GM19324 (cell line): ENCODE data around the gene AWAT2.

ENCODE experiments used
- ATAC-seq: cut with Tn5 transposase; IDR thresholded peaks from one replicate; pipeline ENCODE4 v1.9.1; 2021; ENCODE audit warnings: mild to moderate bottlenecking, moderate library complexity; ENCODE audit not compliant: unreplicated experiment, low FRiP score

Gene AWAT2, protein sequence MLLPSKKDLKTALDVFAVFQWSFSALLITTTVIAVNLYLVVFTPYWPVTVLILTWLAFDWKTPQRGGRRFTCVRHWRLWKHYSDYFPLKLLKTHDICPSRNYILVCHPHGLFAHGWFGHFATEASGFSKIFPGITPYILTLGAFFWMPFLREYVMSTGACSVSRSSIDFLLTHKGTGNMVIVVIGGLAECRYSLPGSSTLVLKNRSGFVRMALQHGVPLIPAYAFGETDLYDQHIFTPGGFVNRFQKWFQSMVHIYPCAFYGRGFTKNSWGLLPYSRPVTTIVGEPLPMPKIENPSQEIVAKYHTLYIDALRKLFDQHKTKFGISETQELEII

DNA sequence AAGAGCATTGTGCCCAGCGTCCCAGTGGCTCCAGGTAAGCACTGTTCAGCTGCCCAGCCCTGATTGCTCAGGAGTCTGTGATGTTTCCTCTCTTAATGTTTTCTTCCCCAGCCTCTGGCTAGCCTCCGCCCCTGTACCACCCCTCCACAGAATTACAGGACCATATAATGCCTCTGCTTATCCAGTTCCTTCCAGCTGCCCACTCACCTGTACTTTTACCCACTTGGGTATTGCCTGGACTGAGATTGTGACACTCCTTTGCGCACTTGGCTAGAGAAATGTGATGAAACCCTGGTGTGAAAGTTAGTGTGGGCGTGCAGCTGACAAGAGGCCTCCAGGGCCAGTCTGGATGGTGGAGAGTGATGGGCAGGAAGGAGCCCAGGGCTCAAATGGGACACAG lies at the start of gene AWAT2:
AWAT2 (minus strand) TSS at position 14 of the 400 bp plus-strand sequence; CDS start at position 8, 6 bp downstream.
- no peak for ATAC-seq

DNA sequence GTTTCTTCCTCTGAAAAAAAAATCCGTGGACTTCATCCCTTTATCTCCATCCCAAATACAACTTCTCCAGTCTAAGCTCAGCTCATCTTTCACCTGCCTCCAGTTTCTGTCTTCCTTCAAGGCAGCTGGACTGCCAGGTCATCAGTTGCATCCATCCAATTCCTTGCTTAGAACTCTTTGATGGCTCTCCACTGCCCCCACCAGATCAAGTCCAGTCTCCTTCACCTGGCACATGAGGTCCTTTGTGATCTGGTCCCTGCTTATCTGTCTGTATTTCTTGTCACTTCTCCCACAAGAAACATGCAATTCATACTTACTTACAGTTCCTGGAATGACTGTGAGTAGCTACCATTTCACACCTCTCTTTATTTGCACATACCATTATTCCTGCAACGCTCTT lies 46.3 kb upstream of the AWAT2 start:
- no peak for ATAC-seq

GRCh38 chrX:70092247-70092646 lies 42.5 kb upstream of the AWAT2 start:
- ATAC-seq, result no peak

GRCh38 chrX:70089604-70090297 lies 40.0 kb upstream of the AWAT2 start:
- ATAC-seq, result no peak

DNA sequence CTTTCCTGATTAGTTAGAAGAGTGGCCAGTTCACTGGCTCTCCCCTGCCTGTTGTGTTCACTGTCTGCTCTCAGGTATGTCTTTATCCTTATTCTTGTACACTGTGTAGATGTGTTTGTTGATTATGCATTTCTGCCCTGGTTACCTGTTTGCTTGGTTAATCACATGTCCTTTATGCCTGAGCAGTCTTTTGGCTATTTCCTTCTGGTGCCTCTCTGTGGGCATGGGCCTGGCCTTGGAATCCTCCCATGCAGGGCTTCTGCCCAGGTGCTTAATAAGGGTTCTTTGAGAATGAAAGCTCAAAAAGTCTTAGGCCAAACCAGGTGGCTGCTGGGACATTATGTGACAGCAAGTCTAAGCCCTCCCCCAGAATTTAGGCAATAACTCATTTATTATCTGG lies 39.0 kb upstream of the AWAT2 start:
- no peak for ATAC-seq

DNA sequence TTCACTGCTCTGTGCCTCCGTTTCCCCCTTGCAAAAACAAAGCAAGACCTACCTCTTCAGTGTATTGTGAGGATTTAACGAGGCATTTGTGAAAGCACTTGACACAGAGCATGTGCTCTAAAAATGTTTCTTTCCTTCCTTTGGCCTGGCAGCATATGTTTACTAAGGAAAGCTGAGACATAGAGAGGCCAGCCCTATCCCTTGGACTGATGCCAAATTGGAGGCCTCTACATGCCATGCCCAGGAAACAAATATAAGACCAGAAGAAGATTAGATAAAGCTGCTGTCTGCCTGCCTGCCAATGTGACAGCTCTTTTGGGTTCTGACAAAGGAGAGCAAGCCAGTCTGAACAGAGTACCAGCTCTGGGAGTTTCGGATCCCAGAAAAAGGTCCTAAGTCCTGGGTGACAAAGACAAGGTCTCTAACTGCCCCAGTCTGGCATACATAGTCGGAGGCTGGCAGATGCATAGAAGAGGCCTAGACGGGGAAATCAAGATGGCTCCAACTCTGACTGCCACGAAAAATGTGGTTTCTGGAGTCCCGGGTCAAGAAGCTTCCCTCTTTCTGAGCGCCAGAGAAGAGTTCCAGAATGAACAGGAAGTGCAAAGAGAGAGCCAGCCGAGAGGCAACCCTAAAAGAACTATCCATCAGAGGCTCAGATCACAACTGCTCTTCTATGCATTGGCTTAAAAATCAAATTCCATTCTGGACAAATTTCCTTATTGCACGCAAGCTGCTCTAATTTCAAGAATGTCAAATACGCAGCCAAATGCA lies 38.3 kb upstream of the AWAT2 start:
- ATAC-seq, result no peak

- ATAC-seq, result no peak
Observed at GRCh38 chrX:70084592-70085240, 35.0 kb upstream of the AWAT2 start.

- ATAC-seq, result no peak
Observed at GRCh38 chrX:70082723-70083122, 33.0 kb upstream of the AWAT2 start.

DNA sequence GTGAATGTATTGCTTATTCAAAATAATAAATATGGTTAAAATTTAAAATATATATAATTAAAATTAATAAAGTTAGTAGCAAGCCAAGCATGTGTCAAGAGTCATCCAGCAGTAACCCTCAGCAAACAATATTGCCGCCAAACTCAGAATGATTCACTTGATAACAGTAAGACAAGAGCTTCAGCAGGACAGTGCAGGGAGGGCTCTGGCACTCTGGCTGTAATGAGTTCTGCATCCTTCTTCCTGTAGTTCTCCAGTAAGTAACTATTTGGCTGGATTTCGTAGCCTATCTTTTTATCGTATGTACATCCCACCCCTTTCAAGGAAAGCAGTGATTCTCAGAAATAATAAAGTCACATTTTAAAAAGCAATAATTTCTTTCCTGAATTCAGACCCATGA lies 30.1 kb upstream of the AWAT2 start:
- no peak for ATAC-seq

- no peak for ATAC-seq
Observed at GRCh38 chrX:70079297-70079696, 29.6 kb upstream of the AWAT2 start.

DNA sequence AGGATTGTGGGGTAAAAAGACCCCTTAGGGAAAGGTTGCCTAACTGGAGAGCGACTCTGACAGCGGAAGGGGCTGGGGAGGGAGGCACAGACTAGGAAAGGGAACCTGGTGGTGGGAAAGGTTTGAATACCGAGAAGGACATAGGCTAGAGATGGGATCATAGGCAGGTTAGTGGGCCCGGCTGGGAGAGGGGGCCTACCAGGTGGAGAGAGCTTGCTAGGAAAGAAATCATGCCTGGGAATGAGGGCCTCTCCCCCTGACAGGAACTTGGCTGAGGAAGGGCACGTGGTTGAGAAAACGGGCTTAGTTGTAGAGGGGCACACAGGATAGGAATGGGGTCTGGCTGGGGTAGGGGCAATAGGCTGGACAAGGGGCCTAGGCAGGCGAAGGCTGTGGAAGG lies 16.9 kb upstream of the AWAT2 start:
- ATAC-seq, result no peak

GRCh38 chrX:70062961-70063550 lies 13.3 kb upstream of the AWAT2 start:
- no peak for ATAC-seq

DNA sequence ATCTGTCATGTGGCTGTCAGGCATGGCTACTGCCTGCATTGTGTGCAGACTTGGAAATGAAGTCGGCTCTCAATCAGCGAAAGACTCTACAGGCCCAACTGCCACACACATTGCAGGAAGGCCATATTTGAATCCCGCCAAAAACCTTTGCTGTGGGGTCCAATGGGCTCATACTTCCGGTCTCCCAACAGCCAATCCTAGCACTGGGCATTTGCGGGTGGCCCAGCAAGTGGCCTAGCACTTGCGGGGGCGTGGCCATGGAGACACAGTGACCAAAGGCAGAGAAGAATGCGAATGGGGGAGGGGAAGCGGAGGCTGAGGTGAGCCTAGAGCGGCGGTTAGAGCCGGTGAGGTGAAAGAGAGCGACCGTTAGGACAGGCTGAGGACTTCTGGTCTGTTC lies 12.3 kb upstream of the AWAT2 start, which contains the start of gene OTUD6A:
OTUD6A (plus strand) TSS at position 382 of the 400 bp plus-strand sequence. CDS start 68 bp downstream, outside the sequence.
- ATAC-seq, result no peak

GRCh38 chrX:70054391-70054790 lies 4.7 kb upstream of the AWAT2 start:
- no peak for ATAC-seq

DNA sequence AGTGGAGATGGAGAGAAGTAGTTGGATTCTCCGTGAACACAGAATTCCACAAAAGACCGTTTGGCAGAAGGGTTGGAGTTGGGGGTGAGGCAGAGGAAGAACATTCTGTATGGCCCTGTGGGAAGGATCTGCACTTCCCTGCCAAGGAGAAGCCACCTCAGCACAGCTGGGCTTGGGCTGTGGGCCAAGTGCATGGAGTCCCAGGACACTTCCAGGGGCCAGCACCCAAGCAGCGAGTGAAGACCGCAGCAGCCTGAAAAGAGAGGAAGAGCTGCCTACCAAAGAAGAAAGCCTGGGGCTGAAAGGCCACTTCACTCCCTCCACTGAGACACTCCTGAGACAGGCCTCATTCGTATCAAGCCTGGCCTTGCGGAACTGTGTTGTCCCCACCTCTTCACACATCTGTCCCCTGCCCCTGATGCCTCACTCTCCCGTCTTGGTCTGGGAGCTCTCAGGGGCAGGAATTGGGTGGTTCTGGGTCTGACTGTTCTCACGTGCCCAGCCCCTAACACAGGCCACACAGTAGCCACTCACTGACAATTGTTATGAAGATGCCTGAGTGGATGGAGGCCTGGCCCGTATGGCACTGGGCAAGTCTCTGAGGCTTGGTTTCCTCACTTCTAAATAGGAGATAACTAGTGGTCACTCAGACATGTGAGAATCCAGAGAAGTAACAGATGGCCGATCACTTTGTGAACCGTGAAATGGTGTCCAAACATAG lies 3.3 kb upstream of the AWAT2 start:
- ATAC-seq, result no peak

DNA sequence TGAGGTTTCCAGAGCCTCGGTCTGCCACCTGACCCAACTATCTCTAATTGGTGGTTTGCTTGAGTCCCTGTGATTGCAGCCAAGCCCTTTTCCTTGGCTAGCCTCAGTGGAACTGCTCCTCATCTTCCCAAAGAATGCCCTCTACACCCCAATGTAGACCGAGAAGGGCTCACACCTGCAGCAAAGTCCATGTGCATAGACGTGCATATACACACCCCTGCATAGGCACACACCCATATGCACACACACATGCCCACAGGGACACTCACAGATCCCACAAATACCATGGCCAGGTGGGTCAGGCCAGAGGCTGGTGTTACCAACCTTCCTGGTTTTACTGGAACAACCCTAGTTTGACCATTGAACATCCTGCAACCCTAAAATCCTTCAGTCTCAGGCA lies 332 bp downstream of the AWAT2 start:
- ATAC-seq, result no peak

GRCh38 chrX:70046978-70047377 lies 2.8 kb downstream of the AWAT2 start:
- no peak for ATAC-seq

DNA sequence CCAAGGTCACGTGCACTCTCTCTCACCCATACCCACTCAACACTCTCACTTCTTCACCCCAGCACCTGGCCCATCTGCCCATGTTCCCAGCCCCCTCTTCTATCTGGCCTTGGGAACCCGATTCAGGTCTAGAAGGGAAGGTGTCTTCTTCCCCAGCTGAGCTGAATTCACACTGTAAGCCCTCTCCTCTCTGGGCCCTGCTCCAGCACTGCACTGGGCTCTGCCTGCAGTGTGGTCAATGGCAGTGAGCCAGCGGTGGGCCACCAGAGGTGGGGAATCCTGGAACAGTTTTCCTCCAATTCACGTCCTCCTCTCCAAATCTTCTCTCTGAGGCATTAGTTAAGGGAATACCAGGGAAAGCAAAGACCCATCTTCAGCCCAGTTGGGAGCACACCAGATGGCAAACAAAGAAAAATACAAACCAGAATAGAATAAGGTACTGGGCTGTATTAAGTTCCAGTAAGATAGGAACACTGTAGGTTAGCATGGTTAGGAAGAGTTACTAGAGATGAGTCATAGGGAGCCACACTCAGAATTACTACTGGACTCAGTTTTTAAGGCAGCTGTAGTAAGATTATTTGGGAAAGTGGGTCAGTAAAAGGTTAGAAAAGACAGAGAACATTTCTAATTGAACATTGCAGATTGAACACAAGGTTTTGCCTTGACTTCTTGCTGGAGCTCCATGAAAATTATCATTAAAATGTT lies 5.0 kb downstream of the AWAT2 start:
- ATAC-seq, result no peak

- ATAC-seq, result no peak
Observed at GRCh38 chrX:70043685-70044084, 6.1 kb downstream of the AWAT2 start.
